Neural cell (in vitro differentiated cells): ENCODE data around the gene PRRT2. TPM values are rescaled to one million over a fixed set of nuclear protein-coding genes. Genes with fewer than 3 reads are reported as not detected.

Experiments
- H2AFZ ChIP-seq: fragments of 200-600, 300-800 bp; sonication (generic), shearing (Covaris generic); 2 replicates; pipeline ENCODE4 v1.6.0; 2014; ENCODE audit warnings: low read depth, mild to moderate bottlenecking, antibody characterized with exemption, low read length, moderate library complexity
- H3F3A ChIP-seq: fragments of 200-600 bp; shearing (Covaris generic); 2 replicates; pipeline ENCODE4 v1.6.1; 2016; ENCODE audit warnings: mild to moderate bottlenecking, moderate library complexity, mixed read lengths, antibody characterized with exemption, low read length; ENCODE audit not compliant: insufficient read depth, poor library complexity, severe bottlenecking
- H3K27ac ChIP-seq: fragments of 200-600, 300-800 bp; sonication (generic), shearing (Covaris generic); 2 replicates; pipeline ENCODE4 v1.5.1; 2014; ENCODE audit warnings: mild to moderate bottlenecking, low read length, moderate library complexity
- H3K27me3 ChIP-seq: fragments of 300-800, 200-600 bp; sonication (generic), shearing (Covaris generic); 2 replicates; pipeline ENCODE4 v1.6.0; 2014; ENCODE audit warnings: mild to moderate bottlenecking, low read depth, low read length, moderate library complexity; ENCODE audit not compliant: insufficient read depth
- H3K36me3 ChIP-seq: fragments of 300-800, 200-600 bp; sonication (generic), shearing (Covaris generic); 2 replicates; pipeline ENCODE4 v1.5.1; 2014; ENCODE audit warnings: mild to moderate bottlenecking, antibody characterized with exemption, low read length, moderate library complexity; ENCODE audit not compliant: insufficient read depth
- H3K4me2 ChIP-seq: fragments of 300-800, 200-600 bp; sonication (generic), shearing (Covaris generic); 2 replicates; pipeline ENCODE4 v1.6.0; 2014; ENCODE audit warnings: mild to moderate bottlenecking, low read length
- H3K4me3 ChIP-seq: fragments of 300-800, 200-600 bp; sonication (generic), shearing (Covaris generic); 2 replicates; pipeline ENCODE4 v1.5.1; 2014; ENCODE audit warnings: mild to moderate bottlenecking, low read length, moderate library complexity
- H3K79me2 ChIP-seq: fragments of 200-600 bp; shearing (Covaris generic); replicated peaks from 2 replicates; pipeline ENCODE4 v1.6.0; 2014; ENCODE audit warnings: mild to moderate bottlenecking, low read length, moderate library complexity; ENCODE audit not compliant: insufficient read depth
- H3K9ac ChIP-seq: fragments of 300-800, 200-600 bp; sonication (generic), shearing (Covaris generic); 2 replicates; pipeline ENCODE4 v1.6.1; 2016; ENCODE audit warnings: mild to moderate bottlenecking, low read length, mixed read lengths
- H3K9me2 ChIP-seq: fragments of 200-600 bp; shearing (Covaris generic); 2 replicates; pipeline ENCODE4 v1.6.1; 2016; ENCODE audit warnings: mild to moderate bottlenecking, low read length, mixed read lengths; ENCODE audit not compliant: insufficient read depth
- H3K9me3 ChIP-seq: fragments of 200-600, 300-800 bp; sonication (generic), shearing (Covaris generic); 2 replicates; pipeline ENCODE4 v1.6.1; 2016; ENCODE audit warnings: mild to moderate bottlenecking, mixed run types, low read length, moderate library complexity, mixed read lengths
- H4K20me1 ChIP-seq: fragments of 200-600 bp; shearing (Covaris generic); 2 replicates; pipeline ENCODE4 v1.6.1; 2016; ENCODE audit warnings: mild to moderate bottlenecking, mixed run types; ENCODE audit not compliant: insufficient read depth
- CTCF ChIP-seq: fragments of 450-650 bp; IDR thresholded peaks from 2 replicates; pipeline ENCODE4 v1.5.1; 2014; ENCODE audit warnings: antibody characterized with exemption, mild to moderate bottlenecking, moderate library complexity; ENCODE audit not compliant: poor library complexity, severe bottlenecking
- EP300 ChIP-seq: fragments of 450-650 bp; conservative IDR thresholded peaks from 2 replicates; pipeline ENCODE4 v1.6.1; 2014; ENCODE audit warnings: antibody characterized with exemption, mild to moderate bottlenecking, moderate library complexity; ENCODE audit not compliant: poor library complexity, severe bottlenecking
- EZH2 ChIP-seq: fragments of 200-600, 300-800 bp; shearing (Covaris generic), sonication (generic); IDR thresholded peaks from 2 replicates; pipeline ENCODE4 v1.6.1; 2014; ENCODE audit warnings: antibody characterized with exemption, low read length, borderline replicate concordance, mild to moderate bottlenecking; ENCODE audit not compliant: insufficient read depth, poor library complexity, severe bottlenecking
- MXI1 ChIP-seq: fragments of 450-650 bp; conservative IDR thresholded peaks from 2 replicates; pipeline ENCODE4 v1.6.1; 2014; ENCODE audit warnings: antibody characterized with exemption, mild to moderate bottlenecking; ENCODE audit not compliant: poor library complexity, severe bottlenecking
- POLR2AphosphoS5 ChIP-seq: IDR thresholded peaks from 2 replicates; pipeline ENCODE4 v1.6.1; 2012
- RAD21 ChIP-seq: fragments of 450-650 bp; conservative IDR thresholded peaks from 2 replicates; pipeline ENCODE4 v1.6.1; 2014; ENCODE audit warnings: antibody characterized with exemption, mild to moderate bottlenecking, moderate library complexity
- SMC3 ChIP-seq: fragments of 450-650 bp; conservative IDR thresholded peaks from 2 replicates; pipeline ENCODE4 v1.6.1; 2014; ENCODE audit warnings: antibody characterized with exemption, mild to moderate bottlenecking, moderate library complexity; ENCODE audit not compliant: poor library complexity
- TAF1 ChIP-seq: IDR thresholded peaks from 2 replicates; pipeline ENCODE4 v1.6.1; 2012; ENCODE audit warnings: low read depth
- polyA minus RNA-seq: library from RNA; depleted of rRNA, polyadenylated mRNA; stranded (reverse); fragments of >200 nt; gene quantifications from 2 replicates; pipeline ENCODE4 v1.2.3, GENCODE V29; 2014
- polyA plus RNA-seq: library from polyadenylated mRNA; depleted of rRNA; stranded (reverse); fragments of >200 nt; gene quantifications from 2 replicates; pipeline ENCODE4 v1.2.3, GENCODE V29; 2014
- TF ChIP-seq, protein P1 (sequence below): IDR thresholded peaks from 2 replicates; pipeline ENCODE4 v1.6.1; 2012; ENCODE audit warnings: borderline replicate concordance

PRRT2 gene
- polyA plus RNA-seq (84.2 and 105 TPM in 2 replicates), polyA minus RNA-seq (29.9 and 40.6 TPM in 2 replicates)

- Histone ChIP-seq H3K9ac (peak within 1 kb of the TSS; percentile 99), H3K4me3 (peak within 1 kb of the TSS; percentile 100), H3K27ac (peak within 1 kb of the TSS; percentile 98), H4K20me1 (peaks cover 3% of the 10 kb centered on the region), H3K79me2 (peaks cover 59% of the 10 kb centered on the region), H3F3A (no peaks in the 10 kb centered on the region), H2AFZ (peak within 1 kb of the TSS; percentile 14), H3K36me3 (no peaks in the 10 kb centered on the region), H3K9me2 (no peaks in the 10 kb centered on the region), H3K9me3 (no peaks in the 10 kb centered on the region), H3K4me2 (peak within 1 kb of the TSS; percentile 96), H3K27me3 (no peaks in the 10 kb centered on the region)
- TF ChIP-seq EP300 (peak; percentile 25), MXI1 (peak; percentile 54), CTCF (no peak), TAF1 (peak; percentile 49), RAD21 (peak; percentile 17), SMC3 (peak; percentile 32), EZH2 (no peak), POLR2AphosphoS5 (peak; percentile 47)
- TF ChIP-seq, protein P1, sequence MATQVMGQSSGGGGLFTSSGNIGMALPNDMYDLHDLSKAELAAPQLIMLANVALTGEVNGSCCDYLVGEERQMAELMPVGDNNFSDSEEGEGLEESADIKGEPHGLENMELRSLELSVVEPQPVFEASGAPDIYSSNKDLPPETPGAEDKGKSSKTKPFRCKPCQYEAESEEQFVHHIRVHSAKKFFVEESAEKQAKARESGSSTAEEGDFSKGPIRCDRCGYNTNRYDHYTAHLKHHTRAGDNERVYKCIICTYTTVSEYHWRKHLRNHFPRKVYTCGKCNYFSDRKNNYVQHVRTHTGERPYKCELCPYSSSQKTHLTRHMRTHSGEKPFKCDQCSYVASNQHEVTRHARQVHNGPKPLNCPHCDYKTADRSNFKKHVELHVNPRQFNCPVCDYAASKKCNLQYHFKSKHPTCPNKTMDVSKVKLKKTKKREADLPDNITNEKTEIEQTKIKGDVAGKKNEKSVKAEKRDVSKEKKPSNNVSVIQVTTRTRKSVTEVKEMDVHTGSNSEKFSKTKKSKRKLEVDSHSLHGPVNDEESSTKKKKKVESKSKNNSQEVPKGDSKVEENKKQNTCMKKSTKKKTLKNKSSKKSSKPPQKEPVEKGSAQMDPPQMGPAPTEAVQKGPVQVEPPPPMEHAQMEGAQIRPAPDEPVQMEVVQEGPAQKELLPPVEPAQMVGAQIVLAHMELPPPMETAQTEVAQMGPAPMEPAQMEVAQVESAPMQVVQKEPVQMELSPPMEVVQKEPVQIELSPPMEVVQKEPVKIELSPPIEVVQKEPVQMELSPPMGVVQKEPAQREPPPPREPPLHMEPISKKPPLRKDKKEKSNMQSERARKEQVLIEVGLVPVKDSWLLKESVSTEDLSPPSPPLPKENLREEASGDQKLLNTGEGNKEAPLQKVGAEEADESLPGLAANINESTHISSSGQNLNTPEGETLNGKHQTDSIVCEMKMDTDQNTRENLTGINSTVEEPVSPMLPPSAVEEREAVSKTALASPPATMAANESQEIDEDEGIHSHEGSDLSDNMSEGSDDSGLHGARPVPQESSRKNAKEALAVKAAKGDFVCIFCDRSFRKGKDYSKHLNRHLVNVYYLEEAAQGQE: peak; percentile 17
These were observed at the start of gene PRRT2 for GRCh38 chr16:29811896-29812665. Gene PRRT2 (plus strand): TSS chr16:29812193. CDS start chr16:29813055, 862 bp downstream.

DNA sequence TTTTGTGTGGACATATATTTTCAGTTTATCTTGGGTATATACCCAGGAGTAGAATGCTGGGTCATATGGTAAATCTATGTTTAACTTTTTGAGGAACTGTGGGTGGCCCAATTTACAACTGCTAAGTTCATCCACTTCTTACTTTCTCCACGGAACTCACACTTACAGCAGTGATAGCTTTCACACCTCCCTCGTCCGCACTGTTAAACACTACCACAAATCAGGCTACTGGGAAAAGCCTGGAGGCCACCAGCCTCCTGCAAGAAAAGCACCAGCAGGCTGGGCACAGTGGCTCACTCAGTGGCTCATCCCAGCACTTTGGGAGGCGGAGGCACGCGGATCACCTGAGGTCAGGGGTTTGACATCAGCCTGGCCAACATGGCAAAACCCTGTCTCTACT lies 48.7 kb upstream of the PRRT2 start:
- Histone ChIP-seq H3K9me3 (no peaks in the 10 kb centered on the region), H3K79me2 (no peaks in the 10 kb centered on the region), H3K36me3 (no peaks in the 10 kb centered on the region), H3K4me2 (no peak overlapping the region), H3K9me2 (no peaks in the 10 kb centered on the region), H4K20me1 (no peaks in the 10 kb centered on the region), H3K27me3 (no peaks in the 10 kb centered on the region), H3F3A (no peaks in the 10 kb centered on the region), H2AFZ (no peak overlapping the region), H3K27ac (no peak overlapping the region), H3K9ac (no peak overlapping the region), H3K4me3 (no peak overlapping the region)
- TF ChIP-seq CTCF (no peak), EP300 (no peak), TAF1 (no peak), EZH2 (no peak), RAD21 (no peak), MXI1 (no peak), POLR2AphosphoS5 (no peak), SMC3 (no peak)
- TF ChIP-seq, protein P1: no peak
